Prostate gland (tissue), 2 donors: ENCODE measurements around the gene DRC1.

Experiments
- POLR2A ChIP-seq: fragments of 450-650 bp; IDR thresholded peaks from one replicate; pipeline ENCODE4 v1.6.1; 2016; ENCODE audit warnings: antibody characterized with exemption, mild to moderate bottlenecking
- POLR2AphosphoS5 ChIP-seq: sonication (generic); formaldehyde crosslinking; IDR thresholded peaks from one replicate; pipeline ENCODE4 v1.6.1; 2017; ENCODE audit warnings: antibody characterized with exemption
- TF ChIP-seq, protein P1 (sequence below), 4 experiments: fragments of 200-600 bp in 2 of 4; fragments of 450-650 bp in 2 of 4; sonication (generic) in 2 of 4; IDR thresholded peaks; 1 replicate in 3 of 4; 2 replicates in 1 of 4; pipeline ENCODE4 v1.5.1; 2016 to 2019; ENCODE audit warnings: antibody characterized with exemption in 4 of 4, mild to moderate bottlenecking in 2 of 4, moderate library complexity in 2 of 4

DNA sequence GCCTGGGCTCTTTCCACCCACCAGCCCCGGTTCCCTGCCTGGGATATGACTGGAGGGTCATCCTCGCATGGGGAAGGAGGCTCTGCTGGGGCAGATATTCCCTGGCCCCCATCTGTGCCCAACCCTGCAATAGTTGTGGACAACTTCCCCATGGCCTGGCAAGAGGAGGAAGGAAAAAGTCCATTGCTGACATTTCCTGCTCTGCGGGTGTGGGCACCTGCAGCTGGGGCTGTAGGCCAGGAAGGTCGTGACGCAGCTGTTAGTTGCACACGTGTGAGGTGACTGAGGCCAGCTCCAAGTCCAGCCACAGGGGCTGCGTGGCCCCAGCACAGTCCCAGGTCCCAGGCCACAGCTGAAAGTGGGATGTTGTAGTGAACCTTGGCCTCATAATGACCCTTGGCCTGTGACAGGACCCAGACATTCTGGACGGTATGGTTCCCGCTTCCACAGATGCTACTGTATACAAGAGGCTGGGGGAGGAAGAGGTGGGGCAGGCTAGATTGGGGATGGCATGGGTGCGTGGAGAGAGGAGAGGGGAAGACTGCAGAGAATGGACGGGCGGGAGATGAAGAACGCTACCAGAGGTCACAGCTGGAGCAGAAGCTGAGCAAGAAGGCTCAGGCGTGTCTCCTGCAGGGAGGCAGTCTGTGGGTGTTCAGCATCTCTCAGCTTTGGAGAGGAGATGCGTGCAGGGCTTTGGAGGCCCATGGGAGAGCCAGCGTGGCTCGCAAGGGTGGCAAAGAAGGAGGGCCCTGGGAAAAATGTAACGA, 54.1 kb downstream of the DRC1 start:
- TF ChIP-seq, protein P1, sequence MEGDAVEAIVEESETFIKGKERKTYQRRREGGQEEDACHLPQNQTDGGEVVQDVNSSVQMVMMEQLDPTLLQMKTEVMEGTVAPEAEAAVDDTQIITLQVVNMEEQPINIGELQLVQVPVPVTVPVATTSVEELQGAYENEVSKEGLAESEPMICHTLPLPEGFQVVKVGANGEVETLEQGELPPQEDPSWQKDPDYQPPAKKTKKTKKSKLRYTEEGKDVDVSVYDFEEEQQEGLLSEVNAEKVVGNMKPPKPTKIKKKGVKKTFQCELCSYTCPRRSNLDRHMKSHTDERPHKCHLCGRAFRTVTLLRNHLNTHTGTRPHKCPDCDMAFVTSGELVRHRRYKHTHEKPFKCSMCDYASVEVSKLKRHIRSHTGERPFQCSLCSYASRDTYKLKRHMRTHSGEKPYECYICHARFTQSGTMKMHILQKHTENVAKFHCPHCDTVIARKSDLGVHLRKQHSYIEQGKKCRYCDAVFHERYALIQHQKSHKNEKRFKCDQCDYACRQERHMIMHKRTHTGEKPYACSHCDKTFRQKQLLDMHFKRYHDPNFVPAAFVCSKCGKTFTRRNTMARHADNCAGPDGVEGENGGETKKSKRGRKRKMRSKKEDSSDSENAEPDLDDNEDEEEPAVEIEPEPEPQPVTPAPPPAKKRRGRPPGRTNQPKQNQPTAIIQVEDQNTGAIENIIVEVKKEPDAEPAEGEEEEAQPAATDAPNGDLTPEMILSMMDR (IDR thresholded peaks at IDR 0.05), result no peak
- TF ChIP-seq POLR2A, result no peak
- TF ChIP-seq POLR2AphosphoS5, result no peak
